Measurements from ENCODE around the gene EDEM1. TPM values are rescaled to one million over a fixed set of nuclear protein-coding genes. Genes with fewer than 3 reads are reported as not detected.

EDEM1 gene
- total and polyA plus RNA-seq, 3 donors from 2014 or later: 28.6 to 33.5 (median 30.3) TPM

- DNase-seq: no peak
- H3K4me1 ChIP-seq: no peaks in the 10 kb centered on the region
- no peaks in the 10 kb centered on the region for H3K9me3 ChIP-seq
- H3K27me3 ChIP-seq: no peaks in the 10 kb centered on the region
- TF ChIP-seq CTCF (IDR thresholded peaks at IDR 0.05) (no peak), POLR2A (IDR thresholded peaks at IDR 0.05) (no peak)
- intact Hi-C loops (cut with DNase I; ENCODE audit: low total_unique reads): no loop called here
- H3K36me3 ChIP-seq (ENCODE audit: low read depth, missing control alignments): no peaks in the 10 kb centered on the region
- H3K27ac ChIP-seq: no peak overlapping the region
- no peak overlapping the region for H3K4me3 ChIP-seq
These were observed 58.4 kb downstream of the EDEM1 start for GRCh38 chr3:5245927-5246326.

- H3K27ac ChIP-seq: no peak overlapping the region
- no peaks in the 10 kb centered on the region for H3K36me3 ChIP-seq (ENCODE audit: low read depth, missing control alignments)
- H3K27me3 ChIP-seq: no peaks in the 10 kb centered on the region
- WGBS, 2 donors: 45 to 52% methylated on average over 3 of the region's 3 CpGs
- no peaks in the 10 kb centered on the region for H3K9me3 ChIP-seq
- no peak overlapping the region for H3K4me3 ChIP-seq
- DNase-seq: no peak
- H3K4me1 ChIP-seq: no peaks in the 10 kb centered on the region
- TF ChIP-seq CTCF (IDR thresholded peaks at IDR 0.05) (no peak), POLR2A (IDR thresholded peaks at IDR 0.05) (no peak)
- intact Hi-C loops (cut with DNase I; ENCODE audit: low total_unique reads): no loop called here
These were observed 61.3 kb downstream of the EDEM1 start for GRCh38 chr3:5248822-5249221.

- Histone ChIP-seq H3K27me3 (no peaks in the 10 kb centered on the region), H3K27ac (no peak overlapping the region), H3K4me1 (no peaks in the 10 kb centered on the region), H3K4me3 (peak overlapping the region in 1 of 2 donors; percentile 27), H3K9me3 (no peaks in the 10 kb centered on the region), H3K36me3 (ENCODE audit: low read depth, missing control alignments) (no peaks in the 10 kb centered on the region)
- no peak for DNase-seq
- WGBS, 2 donors: 23 to 27% methylated on average over 9 of the region's 9 CpGs
- intact Hi-C loops (cut with DNase I; ENCODE audit: low total_unique reads): no loop called here
- no peak for TF ChIP-seq POLR2A (IDR thresholded peaks at IDR 0.05)
These were observed 63.1 kb downstream of the EDEM1 start for GRCh38 chr3:5250467-5251195.

GRCh38 chr3:5251196-5251583 is 63.7 kb downstream of the EDEM1 start:
- Histone ChIP-seq H3K27me3 (no peaks in the 10 kb centered on the region), H3K9me3 (no peaks in the 10 kb centered on the region), H3K36me3 (ENCODE audit: low read depth, missing control alignments) (no peaks in the 10 kb centered on the region), H3K4me3 (peak overlapping the region in 1 of 2 donors; percentile 27), H3K4me1 (no peaks in the 10 kb centered on the region), H3K27ac (no peak overlapping the region)
- no peak for TF ChIP-seq CTCF (IDR thresholded peaks at IDR 0.05)
- TF ChIP-seq POLR2A (IDR thresholded peaks at IDR 0.05): no peak
- 33 to 47% methylated on average over 6 of the region's 6 CpGs for WGBS, 2 donors
- intact Hi-C loops (cut with DNase I; ENCODE audit: low total_unique reads): no loop called here
- DNase-seq: no peak

GRCh38 chr3:5252131-5252530 is 64.6 kb downstream of the EDEM1 start:
- TF ChIP-seq POLR2A (IDR thresholded peaks at IDR 0.05) (no peak), CTCF (IDR thresholded peaks at IDR 0.05) (no peak)
- H3K27ac ChIP-seq: no peak overlapping the region
- H3K36me3 ChIP-seq (ENCODE audit: low read depth, missing control alignments): no peaks in the 10 kb centered on the region
- intact Hi-C loops (cut with DNase I; ENCODE audit: low total_unique reads): no loop called here
- DNase-seq: no peak
- no peaks in the 10 kb centered on the region for H3K27me3 ChIP-seq
- WGBS, 2 donors: 87 to 92% methylated on average over 3 of the region's 3 CpGs
- H3K9me3 ChIP-seq: no peaks in the 10 kb centered on the region
- no peak overlapping the region for H3K4me3 ChIP-seq
- no peaks in the 10 kb centered on the region for H3K4me1 ChIP-seq

All from testis (tissue), 3 donors.